GM13976 (cell line): ENCODE measurements around the gene XXYLT1.

Experiments
- DNase-seq: peaks from one replicate; pipeline ENCODE4 v3.0.0; 2012; ENCODE audit warnings: low spot score
- CTCF ChIP-seq: IDR thresholded peaks from 2 replicates; pipeline ENCODE4 v1.5.1; 2012; ENCODE audit warnings: borderline replicate concordance, mild to moderate bottlenecking; ENCODE audit not compliant: insufficient read depth; ENCODE audit errors: extremely low read depth, missing control alignments, control extremely low read depth
- in situ Hi-C: fragments of 300-500 bp; cut with MboI; formaldehyde crosslinking; loops from one replicate; pipeline ENCODE4 v1.12.0; 2022; ENCODE audit warnings: low sequenced_read_pairs, mixed read lengths, inconsistent platforms; ENCODE audit not compliant: unreplicated experiment

Gene XXYLT1

DNA sequence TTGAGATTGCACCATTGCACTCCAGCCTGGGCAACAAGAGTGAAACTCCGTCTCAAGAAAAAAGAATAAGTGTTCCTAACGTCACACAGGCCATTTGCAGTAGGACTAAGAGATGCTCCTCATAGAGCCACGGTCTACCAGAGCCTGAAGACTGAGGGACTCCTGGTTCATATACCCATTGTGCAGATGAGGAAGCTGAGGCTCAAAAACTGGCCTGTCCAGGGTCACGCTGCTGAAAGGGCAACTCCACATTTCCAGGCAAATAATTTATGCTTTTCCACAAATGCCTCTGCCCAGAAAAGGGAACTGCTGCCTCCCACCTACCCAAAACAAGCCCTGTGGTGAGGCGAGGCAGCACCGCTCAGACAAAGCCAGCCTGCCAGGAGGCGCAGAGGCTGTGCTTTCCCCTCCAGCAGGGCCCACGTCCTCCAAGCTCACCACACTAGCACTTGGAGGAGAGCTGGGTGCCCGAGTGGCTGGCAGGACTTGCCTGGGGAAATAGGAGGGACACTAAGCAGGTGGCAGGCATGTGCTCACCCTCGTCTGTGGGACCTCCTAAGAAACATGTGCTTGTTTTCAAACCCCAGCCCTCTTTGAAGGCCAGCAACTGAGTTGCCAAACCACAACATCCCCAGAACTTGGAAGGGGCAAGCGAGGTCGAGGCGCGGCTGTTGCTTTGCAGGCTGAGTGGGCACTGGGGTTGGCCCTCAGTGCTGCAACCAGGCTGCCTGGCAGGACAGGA is 195.6 kb downstream of the XXYLT1 start:
- in situ Hi-C loops, result no loop called here
- DNase-seq, result no peak
- no peak for TF ChIP-seq CTCF

DNA sequence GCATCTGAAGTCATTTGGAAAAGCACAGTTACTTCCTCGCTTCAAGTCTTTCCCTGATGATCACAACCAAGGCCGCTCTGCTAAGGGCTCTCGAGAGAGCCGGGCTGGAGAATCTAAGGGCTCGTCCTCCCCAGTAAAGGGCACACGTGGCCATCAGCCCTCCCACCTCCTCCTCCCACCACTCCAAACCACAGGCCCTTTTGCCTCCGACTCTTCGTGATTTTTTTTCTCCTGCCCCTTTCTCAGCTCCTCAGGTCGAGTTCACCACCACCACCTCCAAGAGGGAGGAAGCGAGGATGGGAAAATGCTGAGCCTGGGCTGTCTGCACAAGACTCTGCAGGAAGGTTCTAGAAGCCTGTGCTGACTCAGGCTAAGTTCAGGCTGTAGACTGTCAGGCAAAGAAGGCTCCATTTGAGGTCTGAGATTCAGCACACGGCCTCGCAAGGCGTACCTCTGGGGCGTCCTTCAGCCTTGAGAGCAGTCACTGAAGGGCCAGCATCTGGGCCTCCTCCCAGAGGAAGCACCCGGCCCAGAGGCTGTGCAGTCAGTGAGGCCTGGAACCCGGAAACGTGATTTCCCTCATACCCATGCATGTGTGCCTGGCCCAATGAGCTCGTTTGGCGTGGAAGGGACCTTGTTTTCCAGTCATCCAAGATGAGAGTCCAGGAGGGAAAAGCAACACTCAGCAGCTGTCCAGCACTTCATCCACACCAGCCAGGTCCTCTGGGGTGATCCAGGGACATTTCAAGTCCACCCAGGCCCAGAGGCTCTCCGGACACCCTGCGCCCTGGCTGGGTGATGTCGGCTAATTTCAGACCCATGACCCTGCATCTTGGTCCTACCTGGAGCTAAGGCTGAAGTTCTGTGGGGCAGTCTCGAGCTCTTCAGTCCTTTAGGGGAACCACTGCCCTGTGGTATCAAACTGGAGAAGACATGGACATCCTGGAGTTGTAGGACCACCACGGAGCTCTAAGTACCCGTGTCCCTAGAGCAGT is 196.8 kb downstream of the XXYLT1 start:
- no peak for TF ChIP-seq CTCF
- in situ Hi-C loops, result no loop called here
- no peak for DNase-seq

GRCh38 chr3:195072916-195073564 is 197.9 kb downstream of the XXYLT1 start:
- no peak for TF ChIP-seq CTCF
- in situ Hi-C loops, result no loop called here
- DNase-seq, result no peak

DNA sequence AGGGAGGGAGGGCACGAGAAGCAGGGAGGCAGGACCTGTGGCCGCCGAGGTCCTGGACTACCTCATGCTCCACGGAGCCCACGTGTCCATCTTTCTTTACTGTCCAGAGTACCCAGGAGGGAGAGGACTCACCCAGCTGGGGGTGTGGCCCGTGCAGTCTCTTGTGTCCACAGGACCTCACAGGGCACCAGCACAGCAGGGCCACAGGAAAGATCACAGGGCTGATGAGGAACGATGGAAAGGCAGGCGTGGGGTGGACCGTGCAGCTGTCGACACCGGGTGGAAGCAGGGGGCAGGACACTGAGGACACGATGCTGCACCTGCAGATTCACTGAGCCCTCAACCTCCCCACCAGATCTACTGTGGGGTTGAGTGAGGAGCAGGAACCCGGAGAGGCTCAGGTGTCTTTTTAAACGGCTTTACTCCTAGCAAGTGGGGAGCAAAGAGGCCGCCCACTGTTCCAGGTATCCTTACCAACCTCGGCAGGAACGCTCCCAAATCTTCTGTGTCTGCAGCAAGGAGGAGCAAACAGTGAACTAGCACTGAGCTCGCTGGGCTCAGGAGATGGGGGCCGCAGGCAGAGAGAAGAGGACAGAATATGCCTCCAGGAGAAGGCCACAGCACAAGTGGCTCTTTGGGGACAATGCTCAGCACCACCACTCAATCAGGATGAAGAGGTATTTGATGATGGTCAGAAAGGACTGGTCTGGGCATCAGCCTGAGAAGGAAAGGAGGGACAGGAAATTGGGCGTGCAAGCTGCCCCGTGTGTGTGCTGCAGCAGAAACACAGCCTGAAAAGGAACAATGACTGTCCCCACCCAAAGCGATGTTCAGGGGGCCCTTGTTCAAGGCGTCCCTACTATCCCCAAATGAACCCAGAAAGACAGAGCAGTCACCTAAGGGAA is 198.8 kb downstream of the XXYLT1 start:
- TF ChIP-seq CTCF, result no peak
- in situ Hi-C loops, result no loop called here
- DNase-seq, result no peak

DNA sequence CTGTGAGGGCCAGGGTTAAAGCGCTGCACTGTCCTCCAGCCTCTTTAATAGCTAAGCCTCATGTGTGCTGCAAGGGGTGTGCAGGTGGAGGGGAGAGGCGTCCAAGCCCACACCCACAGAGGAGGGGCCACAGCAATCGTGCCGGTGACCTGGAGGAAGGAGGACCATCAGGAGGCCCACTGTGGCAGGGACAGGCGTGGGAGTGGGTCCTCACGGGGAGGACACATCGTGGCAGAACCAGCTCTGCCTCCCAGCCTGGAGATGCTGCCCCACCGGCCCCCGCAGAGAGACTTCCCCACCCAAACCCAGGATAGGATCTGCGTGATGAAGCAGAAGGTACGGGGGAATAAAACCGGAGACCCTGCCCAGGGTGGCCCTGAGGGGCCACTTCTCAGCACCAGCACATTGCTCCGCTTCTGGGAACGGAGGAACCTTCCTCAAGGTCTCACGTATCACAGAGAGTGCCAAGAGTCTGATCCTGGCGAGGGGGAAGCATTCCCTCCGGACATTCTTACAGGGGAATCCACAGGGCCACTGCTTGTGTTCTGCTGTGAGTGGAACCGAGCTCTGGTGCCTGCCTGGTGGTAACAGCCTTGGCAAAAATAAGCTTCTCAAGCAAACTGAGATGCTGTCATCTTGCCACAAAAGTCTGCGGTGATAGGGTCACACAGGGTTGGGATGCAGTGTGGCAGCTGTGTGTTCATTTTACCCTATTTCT is 199.8 kb downstream of the XXYLT1 start:
- in situ Hi-C loops, result no loop called here

More for the DNA sequence above, 199.8 kb downstream of the XXYLT1 start:
- no peak for DNase-seq
- TF ChIP-seq CTCF, result no peak
